AG09319 (cell line): Measurements from ENCODE around the gene ZCRB1.
"Not testable (repeated sequence)": the region's sequence is repeated elsewhere in the genome, so short reads cannot be mapped to it uniquely, and the experiment has no call there.

Source experiments
- DNase-seq: peaks from one replicate; pipeline ENCODE4 v3.0.0-alpha.2; 2010; ENCODE audit warnings: low read depth; ENCODE audit errors: extremely low read depth
- TF ChIP-seq, protein P1 (sequence below): IDR thresholded peaks from 2 replicates; pipeline ENCODE4 v1.5.1; 2011; ENCODE audit warnings: low read depth, mild to moderate bottlenecking, inconsistent platforms, low read length, moderate library complexity

ZCRB1 gene

DNA sequence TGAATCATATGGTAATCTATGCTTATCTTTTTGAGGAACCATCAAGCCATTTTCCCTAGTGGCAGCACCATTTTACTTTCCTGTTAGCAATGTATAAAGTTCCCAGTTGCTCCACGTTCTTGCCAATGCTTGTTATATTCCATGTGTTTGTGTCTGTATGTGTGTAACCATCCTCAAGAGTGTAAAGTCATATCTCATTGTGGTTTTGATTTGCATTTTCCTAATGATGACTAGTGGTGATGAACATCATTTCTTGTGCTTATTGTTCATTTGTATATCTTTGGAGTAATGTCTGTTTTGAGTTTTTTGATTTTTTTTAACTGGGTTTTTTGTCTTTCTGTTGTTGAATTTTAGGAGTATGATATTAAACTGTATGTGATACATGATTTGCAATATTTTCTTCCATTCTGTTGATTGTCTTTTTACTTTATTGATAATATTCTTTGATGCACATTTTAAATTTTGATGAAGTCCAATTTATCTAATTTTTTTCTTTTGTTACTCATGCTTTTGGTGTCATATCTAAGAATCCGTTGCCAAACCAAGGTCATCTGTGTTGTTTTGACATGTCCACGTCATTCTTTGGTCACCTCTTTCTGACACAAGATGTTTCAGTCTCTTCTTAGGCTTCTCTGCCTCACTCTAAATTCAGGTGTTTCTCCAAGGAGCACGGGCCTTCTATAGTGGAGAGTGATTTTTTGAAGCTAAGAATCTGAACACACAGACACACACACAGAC is 36.2 kb upstream of the ZCRB1 start:
- TF ChIP-seq, protein P1, sequence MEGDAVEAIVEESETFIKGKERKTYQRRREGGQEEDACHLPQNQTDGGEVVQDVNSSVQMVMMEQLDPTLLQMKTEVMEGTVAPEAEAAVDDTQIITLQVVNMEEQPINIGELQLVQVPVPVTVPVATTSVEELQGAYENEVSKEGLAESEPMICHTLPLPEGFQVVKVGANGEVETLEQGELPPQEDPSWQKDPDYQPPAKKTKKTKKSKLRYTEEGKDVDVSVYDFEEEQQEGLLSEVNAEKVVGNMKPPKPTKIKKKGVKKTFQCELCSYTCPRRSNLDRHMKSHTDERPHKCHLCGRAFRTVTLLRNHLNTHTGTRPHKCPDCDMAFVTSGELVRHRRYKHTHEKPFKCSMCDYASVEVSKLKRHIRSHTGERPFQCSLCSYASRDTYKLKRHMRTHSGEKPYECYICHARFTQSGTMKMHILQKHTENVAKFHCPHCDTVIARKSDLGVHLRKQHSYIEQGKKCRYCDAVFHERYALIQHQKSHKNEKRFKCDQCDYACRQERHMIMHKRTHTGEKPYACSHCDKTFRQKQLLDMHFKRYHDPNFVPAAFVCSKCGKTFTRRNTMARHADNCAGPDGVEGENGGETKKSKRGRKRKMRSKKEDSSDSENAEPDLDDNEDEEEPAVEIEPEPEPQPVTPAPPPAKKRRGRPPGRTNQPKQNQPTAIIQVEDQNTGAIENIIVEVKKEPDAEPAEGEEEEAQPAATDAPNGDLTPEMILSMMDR: no peak
- no peak for DNase-seq

DNA sequence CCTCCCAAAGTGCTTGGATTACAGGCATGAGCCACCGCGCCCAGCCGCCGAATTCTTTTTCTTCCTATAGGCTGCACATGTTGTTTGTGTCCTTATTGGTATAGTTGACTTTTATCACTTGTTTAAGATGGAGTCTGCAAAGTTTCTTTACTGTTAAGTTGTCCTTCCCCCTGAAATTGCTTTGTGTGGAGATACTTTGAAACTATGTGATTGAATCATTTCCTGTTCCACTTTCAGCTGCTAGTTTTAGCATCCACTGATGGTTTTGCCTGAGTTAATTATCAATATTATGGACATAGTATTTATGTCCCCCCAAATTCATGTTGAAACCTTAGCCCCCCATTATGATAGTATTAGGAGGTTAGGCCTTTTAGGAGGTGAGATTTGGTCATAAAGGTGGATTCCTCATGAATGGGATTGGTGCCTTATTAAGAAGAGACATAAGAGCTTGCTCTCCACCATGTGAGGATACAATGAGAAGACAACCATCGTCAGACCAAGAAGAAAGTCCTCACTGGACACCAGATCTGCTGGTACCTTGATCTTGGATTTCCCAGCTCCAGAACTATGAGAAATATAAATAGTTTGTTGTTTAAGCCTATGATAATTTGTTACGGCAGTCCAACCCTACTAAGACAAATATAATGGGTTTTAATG is 35.0 kb upstream of the ZCRB1 start:
- DNase-seq: no peak
- TF ChIP-seq, protein P1: no peak

DNA sequence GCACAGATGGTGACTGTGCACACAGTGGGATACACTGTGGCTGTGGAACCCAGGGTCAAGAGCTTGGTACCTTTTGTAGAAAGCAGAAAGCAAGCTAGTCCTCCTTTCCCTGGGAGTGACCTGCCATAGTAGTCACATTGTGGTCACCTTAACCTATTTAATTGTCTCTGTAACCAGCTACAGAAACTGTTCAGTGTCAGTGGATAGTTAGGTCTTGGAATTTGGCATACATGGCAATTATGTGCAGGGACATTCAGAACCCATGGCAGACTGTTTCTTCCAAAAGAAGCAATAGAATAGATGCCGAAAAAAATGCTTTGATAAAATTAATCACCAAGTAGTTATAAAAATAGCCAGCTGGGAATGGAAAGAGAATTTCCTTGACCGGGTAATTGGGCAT is 30.4 kb upstream of the ZCRB1 start:
- DNase-seq: no peak
- TF ChIP-seq, protein P1: no peak

DNA sequence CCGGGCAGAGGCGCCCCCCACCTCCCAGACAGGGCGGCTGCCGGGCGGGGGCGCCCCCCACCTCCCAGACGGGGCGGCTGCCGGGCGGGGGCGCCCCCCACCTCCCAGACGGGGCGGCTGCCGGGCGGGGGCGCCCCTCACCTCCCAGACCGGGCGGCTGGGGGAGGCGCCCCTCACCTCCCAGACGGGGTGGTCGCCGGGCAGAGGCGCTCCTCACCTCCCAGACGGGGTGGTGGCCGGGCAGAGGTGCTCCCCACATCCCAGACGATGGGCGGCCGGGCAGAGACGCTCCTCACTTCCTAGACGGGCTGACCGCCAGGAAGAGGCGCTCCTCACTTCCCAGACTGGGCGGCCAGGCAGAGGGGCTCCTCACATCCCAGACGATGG is 24.1 kb upstream of the ZCRB1 start:
- DNase-seq: not testable (repeated sequence)

DNA sequence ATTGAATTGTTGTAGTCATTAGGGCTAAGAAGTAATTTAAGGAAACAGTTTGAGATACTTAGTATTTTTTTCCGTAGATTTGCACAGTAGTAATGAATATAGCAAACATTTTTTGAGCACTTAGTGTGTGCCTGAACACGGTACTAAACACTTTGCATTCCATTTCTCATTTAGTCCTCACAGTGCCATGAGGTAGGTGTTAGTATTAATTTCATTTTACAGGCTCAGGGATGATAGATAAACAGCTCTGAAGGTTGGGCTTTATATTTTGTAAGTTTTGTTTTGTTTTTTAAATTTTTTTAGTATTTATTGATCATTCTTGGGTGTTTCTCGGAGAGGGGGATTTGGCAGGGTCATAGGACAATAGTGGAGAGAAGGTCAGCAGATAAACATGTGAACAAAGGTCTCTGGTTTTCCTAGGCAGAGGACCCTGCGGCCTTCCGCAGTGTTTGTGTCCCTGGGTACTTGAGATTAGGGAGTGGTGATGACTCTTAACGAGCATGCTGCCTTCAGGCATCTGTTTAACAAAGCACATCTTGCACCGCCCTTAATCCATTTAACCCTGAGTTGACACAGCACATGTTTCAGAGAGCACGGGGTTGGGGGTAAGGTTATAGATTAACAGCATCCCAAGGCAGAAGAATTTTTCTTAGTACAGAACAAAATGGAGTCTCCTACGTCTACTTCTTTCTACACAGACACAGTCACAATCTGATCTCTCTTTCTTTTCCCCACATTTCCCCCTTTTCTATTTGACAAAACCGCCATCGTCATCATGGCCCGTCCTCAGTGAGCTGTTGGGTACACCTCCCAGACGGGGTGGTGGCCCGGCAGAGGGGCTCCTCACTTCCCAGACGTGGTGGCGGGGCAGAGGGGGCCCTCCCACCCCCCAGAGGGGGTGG is 23.5 kb upstream of the ZCRB1 start:
- DNase-seq: not testable (repeated sequence)

DNA sequence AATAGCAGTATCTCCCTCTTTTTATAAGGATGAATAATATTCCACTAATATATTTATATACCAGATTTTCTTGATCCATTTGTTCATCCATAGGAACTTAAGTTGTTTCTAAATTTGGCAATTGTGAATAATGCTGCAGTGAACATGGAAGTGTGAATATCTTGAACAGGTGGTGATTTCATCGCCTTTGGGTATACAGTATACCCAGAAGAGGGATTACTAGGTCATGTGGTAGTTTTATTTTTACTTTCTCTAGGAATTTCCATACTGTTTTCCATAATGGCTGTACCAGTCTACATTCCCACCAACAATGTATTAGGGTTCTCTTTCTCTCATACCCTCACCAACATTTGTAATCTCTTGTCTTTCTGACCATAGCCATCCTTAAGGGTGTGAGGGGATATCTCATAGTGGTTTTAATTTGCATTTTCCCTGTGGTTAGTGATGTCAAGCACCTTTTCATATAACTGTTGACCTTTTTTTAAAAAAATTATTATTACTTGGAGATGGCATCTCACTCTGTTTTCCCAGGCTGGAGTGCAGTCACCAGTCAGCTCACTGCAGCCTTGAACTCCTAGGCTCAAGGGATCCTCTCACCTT is 20.6 kb upstream of the ZCRB1 start:
- no peak for DNase-seq
- TF ChIP-seq, protein P1: no peak

DNA sequence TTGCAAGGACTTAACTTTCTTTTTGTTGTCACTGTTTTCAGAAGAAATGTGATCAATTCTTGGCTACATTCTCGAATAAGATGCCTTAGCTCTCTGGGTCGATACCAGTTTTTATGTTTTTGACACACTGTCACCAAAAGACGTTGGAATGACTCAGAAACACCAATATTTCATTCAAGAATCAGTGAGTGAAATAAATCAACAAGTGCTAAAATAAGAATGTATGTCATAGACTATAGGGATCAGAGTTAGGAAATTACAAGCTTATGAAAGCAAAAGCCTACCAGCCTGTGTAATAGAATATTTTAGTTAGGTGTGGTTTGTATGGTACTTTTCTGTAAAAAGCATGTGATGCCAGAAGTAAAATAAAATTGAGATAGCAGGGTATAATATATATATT is 17.8 kb upstream of the ZCRB1 start:
- TF ChIP-seq, protein P1: no peak
- no peak for DNase-seq

DNA sequence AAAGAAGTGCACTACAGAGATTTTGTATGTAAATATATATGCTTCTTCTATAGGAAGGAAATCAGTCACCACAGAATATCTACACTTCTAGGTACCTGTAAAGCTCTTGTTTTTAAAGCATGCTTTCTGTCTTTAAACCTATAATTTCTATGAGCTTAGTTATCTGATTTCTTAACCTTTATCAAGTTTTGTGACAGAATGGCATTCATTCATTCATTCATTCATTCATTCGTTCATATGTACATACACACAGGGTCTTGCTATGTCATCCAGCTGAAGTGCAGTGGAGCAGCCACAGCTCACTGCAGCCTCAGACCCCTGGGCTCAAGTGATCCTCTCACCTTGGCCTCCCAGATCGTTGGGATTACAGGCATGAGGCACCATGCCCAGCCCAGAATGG is 16.1 kb upstream of the ZCRB1 start:
- TF ChIP-seq, protein P1: no peak
- DNase-seq: no peak
